Cardiac muscle cell (in vitro differentiated cells and primary cell): ENCODE measurements around the gene JMJD1C. TPM values are rescaled to one million over a fixed set of nuclear protein-coding genes. Genes with fewer than 3 reads are reported as not detected.
A peak's percentile ranks its signal among the peaks of the same experiment; 100 is the strongest.

Experiments used
- DNase-seq, 2 donors: peaks; one replicate each; pipeline versions ENCODE4 v3.0.0 to v3.0.0-alpha.2; 2010 to 2017; ENCODE audit warnings: low read depth in 1 of 2, low spot score in 1 of 2
- H3K27ac ChIP-seq: fragments of 200-600 bp; sonication (generic); 2 replicates; pipeline ENCODE4 v1.5.1; 2016
- H3K27me3 ChIP-seq: fragments of 200-600 bp; sonication (generic); 2 replicates; pipeline ENCODE4 v1.6.0; 2016; ENCODE audit warnings: control low read depth
- H3K36me3 ChIP-seq: fragments of 200-600 bp; sonication (generic); 2 replicates; pipeline ENCODE4 v1.5.1; 2016; ENCODE audit warnings: control low read depth
- H3K4me1 ChIP-seq: fragments of 200-600 bp; sonication (generic); 2 replicates; pipeline ENCODE4 v1.8.1; 2017; ENCODE audit warnings: low read depth, mild to moderate bottlenecking, mixed run types
- H3K4me3 ChIP-seq: fragments of 200-600 bp; sonication (generic); 2 replicates; pipeline ENCODE4 v1.5.1; 2016; ENCODE audit warnings: mild to moderate bottlenecking
- H3K9me3 ChIP-seq: fragments of 200-600 bp; sonication (generic); 2 replicates; pipeline ENCODE4 v1.5.1; 2017; ENCODE audit warnings: low read depth, mild to moderate bottlenecking, control low read depth
- polyA plus RNA-seq: library from polyadenylated mRNA; unstranded; fragments of >200 nt; fragmentation: Nextera tagmentation; extraction: Ambion mirVana; gene quantifications from 2 replicates; pipeline ENCODE4 v1.2.1, GENCODE V29; 2016
- total RNA-seq: library from RNA; depleted of rRNA; stranded (reverse); fragments of >200 nt; gene quantifications from 2 replicates; pipeline ENCODE4 v1.2.3, GENCODE V29; 2016
- TF ChIP-seq, protein P1 (sequence below): IDR thresholded peaks from 2 replicates; pipeline ENCODE4 v1.5.1; 2012; ENCODE audit warnings: low read depth, mild to moderate bottlenecking, low read length

Gene JMJD1C
- total and polyA plus RNA-seq, 2 experiments from 2014 or later = 59.1 to 144 TPM

DNA sequence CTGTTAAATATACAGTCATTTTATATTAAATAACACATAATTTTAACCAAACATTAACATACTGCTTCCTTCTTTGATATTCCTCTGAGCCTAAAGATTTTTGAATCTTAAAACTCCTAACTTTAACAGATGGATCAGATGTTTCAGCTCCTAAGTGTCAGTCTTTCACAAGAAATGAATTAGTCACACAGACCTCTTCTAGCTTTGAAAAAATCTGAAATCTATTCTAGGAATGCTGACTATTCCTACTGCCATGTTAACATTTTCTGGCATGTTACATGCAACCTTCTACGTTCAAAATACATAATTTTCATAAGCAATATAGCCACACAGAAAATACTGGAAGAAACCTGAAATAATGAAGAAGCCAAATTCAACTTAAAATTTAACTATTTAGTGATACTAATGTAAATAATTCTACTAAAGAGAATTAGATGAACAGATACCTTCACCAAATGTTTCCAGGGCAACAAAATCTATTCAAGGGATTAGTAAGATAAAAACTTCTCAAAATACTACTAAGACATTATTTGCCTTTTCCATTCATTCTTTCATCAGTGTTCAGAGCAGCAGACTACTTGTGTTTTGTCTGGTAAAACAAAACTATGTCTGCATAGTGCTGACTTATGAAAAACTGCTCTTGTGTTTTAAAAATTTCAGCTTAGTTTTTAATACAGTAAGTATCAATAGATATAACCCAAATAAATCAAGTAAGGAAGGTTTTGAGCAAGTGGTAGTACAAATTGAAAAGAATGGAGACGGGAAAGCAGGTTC lies 9.2 kb downstream of the JMJD1C start:
- peak in 1 of 2 donors; percentile 76 for DNase-seq
- no peaks in the 10 kb centered on the region for H3K36me3 ChIP-seq
- H3K4me3 ChIP-seq = no peak overlapping the region
- H3K27ac ChIP-seq = peak overlapping the region; percentile 34
- H3K27me3 ChIP-seq = no peaks in the 10 kb centered on the region
- TF ChIP-seq, protein P1, sequence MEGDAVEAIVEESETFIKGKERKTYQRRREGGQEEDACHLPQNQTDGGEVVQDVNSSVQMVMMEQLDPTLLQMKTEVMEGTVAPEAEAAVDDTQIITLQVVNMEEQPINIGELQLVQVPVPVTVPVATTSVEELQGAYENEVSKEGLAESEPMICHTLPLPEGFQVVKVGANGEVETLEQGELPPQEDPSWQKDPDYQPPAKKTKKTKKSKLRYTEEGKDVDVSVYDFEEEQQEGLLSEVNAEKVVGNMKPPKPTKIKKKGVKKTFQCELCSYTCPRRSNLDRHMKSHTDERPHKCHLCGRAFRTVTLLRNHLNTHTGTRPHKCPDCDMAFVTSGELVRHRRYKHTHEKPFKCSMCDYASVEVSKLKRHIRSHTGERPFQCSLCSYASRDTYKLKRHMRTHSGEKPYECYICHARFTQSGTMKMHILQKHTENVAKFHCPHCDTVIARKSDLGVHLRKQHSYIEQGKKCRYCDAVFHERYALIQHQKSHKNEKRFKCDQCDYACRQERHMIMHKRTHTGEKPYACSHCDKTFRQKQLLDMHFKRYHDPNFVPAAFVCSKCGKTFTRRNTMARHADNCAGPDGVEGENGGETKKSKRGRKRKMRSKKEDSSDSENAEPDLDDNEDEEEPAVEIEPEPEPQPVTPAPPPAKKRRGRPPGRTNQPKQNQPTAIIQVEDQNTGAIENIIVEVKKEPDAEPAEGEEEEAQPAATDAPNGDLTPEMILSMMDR = no peak
- H3K9me3 ChIP-seq = no peaks in the 10 kb centered on the region
- peaks cover 22% of the 10 kb centered on the region for H3K4me1 ChIP-seq

DNA sequence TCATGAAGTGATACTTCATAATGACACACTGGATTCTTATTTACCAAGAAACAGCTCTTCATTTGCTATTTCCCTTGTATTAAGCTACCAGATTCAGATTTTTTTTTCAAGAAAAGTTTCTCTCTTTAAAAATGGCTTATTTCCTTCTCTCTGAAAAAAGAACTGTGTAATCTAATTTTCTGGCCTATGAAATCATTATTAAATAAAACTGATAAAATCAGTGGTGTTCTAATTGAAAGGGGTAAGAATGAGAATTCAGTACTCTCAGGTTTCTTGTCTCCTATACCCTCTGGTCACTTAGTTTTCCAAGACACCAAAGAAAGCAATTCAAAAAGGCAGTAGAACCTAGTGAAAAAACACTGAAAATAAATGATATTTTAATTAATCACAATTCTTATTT lies 10.3 kb downstream of the JMJD1C start:
- Histone ChIP-seq H3K27ac (peak overlapping the region; percentile 34), H3K4me1 (peaks cover 22% of the 10 kb centered on the region), H3K4me3 (no peak overlapping the region), H3K36me3 (no peaks in the 10 kb centered on the region), H3K27me3 (no peaks in the 10 kb centered on the region), H3K9me3 (no peaks in the 10 kb centered on the region)
- no peak for DNase-seq
- TF ChIP-seq, protein P1 = no peak

DNA sequence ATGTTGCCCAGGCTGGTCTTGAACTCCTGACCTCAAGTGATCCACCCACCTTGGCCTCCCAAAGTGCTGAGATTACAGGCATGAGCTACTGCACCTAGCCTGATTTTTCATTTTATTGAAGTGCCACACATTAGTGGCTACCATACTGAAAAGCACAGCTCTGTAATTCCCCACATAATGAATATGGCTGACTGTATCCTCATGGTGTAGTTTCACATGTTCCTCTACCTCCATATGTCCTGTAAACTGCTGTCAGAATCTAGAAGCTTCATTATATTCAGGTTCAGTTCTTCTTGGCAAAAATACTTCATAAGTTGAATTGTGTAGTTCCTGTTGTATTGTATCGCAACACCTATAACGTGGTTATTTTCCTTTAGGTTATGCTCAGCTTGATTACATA lies 11.1 kb downstream of the JMJD1C start:
- peak overlapping the region; percentile 34 for H3K27ac ChIP-seq
- TF ChIP-seq, protein P1 = no peak
- H3K36me3 ChIP-seq = no peaks in the 10 kb centered on the region
- H3K4me1 ChIP-seq = peaks cover 22% of the 10 kb centered on the region
- no peak overlapping the region for H3K4me3 ChIP-seq
- DNase-seq = no peak
- no peaks in the 10 kb centered on the region for H3K27me3 ChIP-seq
- H3K9me3 ChIP-seq = no peaks in the 10 kb centered on the region

DNA sequence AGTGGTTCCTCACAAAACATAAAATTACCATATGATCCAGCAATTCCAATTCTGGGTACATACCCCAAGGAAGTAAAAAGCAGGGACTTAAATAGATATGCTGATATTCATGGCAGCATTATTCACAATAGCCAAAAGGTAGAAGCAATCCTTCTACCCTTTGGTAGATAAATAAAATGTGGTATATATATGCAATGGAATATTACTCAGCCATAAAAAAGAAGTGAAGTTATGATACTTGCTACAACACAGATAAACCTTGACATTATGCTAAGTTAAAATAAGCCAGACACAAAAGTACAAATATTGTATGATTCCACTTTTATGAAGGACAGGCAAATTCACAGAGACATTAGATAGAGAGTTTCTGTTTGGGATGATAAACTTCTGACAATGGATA lies 13.3 kb downstream of the JMJD1C start:
- no peaks in the 10 kb centered on the region for H3K27me3 ChIP-seq

DNA sequence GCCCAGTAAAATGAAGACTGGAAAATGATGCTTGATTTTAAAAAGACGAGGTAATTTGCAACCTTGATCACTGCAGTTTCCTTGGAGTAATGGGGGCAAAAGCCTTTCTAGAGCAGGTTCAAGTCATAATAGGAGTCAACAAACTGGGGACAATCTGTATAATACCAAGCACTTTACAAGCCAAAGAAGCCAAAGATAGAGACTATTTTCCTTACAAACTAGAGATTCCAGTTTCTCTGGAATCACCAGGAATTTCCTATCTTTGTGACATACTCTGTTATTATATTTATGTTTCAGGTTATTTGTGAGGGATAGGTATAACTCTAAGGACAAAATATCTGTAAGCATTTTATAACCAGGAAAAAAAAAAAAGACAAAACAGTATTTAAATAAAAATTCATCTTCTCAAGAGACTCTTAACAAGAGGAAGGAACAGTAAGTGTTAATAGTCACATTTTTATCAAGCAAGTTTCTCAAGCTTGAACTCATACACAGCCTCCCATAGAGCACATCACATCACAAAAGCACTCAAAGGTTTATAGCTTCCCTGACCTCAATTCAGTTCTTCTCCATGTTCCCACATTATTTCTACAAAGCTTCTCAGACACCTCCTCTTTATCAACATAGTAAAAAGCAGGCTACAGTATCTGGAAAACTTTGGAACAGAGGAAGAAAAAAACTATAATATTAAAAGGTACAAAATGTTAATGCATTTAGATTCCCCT lies 18.9 kb downstream of the JMJD1C start:
- TF ChIP-seq, protein P1 = no peak
- H3K4me1 ChIP-seq = peaks cover 4% of the 10 kb centered on the region
- no peaks in the 10 kb centered on the region for H3K9me3 ChIP-seq
- no peaks in the 10 kb centered on the region for H3K36me3 ChIP-seq
- no peak for DNase-seq
- H3K27me3 ChIP-seq = no peaks in the 10 kb centered on the region
- H3K4me3 ChIP-seq = no peak overlapping the region
- no peak overlapping the region for H3K27ac ChIP-seq

More for the DNA sequence above, 13.3 kb downstream of the JMJD1C start:
- TF ChIP-seq, protein P1 = no peak
- H3K4me1 ChIP-seq = peaks cover 19% of the 10 kb centered on the region
- no peaks in the 10 kb centered on the region for H3K9me3 ChIP-seq
- H3K36me3 ChIP-seq = no peaks in the 10 kb centered on the region
- H3K27ac ChIP-seq = no peak overlapping the region
- no peak overlapping the region for H3K4me3 ChIP-seq
- no peak for DNase-seq
